Nasal cavity respiratory epithelium epithelial cell of viscerocranial mucosa (primary cell): ENCODE results near the gene FRAT2. TPM values are rescaled to one million over a fixed set of nuclear protein-coding genes. Genes with fewer than 3 reads are reported as not detected.

Experiments
- total RNA-seq: library from RNA; depleted of rRNA; stranded (reverse); fragments of >200 nt; gene quantifications from 2 replicates; pipeline ENCODE4 v1.2.3, GENCODE V29; 2014

Gene FRAT2, protein sequence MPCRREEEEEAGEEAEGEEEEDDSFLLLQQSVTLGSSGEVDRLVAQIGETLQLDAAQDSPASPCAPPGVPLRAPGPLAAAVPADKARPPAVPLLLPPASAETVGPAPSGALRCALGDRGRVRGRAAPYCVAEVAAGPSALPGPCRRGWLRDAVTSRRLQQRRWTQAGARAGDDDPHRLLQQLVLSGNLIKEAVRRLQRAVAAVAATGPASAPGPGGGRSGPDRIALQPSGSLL
- total RNA-seq: 8.2 and 10.0 TPM in 2 replicates

DNA sequence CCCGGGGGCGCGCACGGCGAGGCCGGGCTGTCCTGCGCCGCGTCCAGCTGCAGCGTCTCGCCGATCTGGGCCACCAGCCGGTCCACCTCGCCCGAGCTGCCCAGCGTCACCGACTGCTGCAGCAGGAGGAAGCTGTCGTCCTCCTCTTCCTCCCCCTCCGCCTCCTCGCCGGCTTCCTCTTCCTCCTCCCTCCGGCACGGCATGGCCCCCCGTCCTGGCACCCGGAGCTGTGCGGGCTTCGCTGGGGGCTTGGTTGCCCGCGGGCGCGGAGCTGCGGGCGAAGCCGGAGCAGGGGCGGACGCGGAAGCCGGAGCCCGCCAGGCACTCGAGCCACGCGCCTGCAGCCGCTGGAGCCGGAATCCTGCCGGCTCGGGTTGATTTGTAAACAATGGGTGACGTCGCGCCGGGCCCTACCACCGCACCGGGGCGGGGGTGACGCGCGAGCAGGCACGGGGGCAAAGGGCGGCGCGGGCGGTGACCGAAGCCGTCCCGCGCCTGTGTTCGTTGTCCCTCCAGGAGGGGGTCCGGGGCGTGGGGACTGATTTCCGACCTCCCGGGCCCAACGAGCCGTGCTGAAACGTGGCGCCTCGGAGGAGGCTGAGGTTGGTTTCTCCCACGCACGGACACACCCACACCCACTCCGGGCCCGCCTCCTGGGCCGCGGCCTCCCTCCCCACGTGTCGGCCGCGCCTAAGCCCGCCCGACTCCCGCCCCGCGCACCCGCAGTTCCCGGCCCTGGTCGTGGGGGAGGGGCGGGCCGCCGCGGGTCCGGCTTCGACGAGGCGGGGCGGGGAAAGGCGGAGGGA lies at the start of gene FRAT2:
TSS of gene FRAT2 (minus strand) at position 360 of the 806 bp plus-strand sequence. CDS start at position 203, 157 bp downstream.

DNA sequence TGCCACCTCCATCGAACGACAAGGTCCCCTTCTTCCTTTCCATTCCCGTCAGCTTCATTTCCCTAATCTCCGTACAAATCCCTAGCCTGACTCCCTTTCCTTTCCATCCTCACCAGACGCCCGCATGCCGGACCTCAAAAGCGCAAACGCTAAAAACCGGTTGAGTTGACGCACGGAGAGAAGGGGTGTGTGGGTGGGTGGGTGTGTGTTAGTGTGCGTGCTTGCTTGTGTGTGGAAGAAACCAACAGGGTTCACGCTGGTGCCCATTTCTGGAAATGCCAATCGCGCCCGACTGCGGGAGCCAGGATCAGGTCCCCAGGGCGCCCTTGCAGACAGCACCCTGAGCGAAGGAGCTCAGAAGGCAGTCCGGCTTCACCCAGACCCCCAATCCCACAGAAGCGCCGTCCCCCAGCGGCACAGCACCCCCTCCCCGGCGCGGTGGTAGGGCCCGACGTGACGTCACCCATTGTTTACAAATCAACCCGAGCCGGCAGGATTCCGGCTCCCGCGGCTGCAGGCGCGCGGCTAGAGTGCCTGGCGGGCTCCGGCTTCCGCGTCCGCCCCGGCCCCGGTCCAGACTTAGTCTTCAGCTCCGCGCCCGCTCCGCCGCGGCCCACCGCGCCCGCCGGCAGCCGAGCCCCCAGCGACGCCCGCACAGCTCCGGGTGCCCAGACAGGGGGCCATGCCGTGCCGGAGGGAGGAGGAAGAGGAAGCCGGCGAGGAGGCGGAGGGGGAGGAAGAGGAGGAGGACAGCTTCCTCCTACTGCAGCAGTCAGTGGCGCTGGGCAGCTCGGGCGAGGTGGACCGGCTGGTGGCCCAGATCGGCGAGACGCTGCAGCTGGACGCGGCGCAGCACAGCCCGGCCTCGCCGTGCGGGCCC lies 15.5 kb downstream of the FRAT2 start, which contains the start of gene FRAT1:
TSS of gene FRAT1 (plus strand) at position 500 of the 880 bp plus-strand sequence. CDS start at position 683, 183 bp downstream.

DNA sequence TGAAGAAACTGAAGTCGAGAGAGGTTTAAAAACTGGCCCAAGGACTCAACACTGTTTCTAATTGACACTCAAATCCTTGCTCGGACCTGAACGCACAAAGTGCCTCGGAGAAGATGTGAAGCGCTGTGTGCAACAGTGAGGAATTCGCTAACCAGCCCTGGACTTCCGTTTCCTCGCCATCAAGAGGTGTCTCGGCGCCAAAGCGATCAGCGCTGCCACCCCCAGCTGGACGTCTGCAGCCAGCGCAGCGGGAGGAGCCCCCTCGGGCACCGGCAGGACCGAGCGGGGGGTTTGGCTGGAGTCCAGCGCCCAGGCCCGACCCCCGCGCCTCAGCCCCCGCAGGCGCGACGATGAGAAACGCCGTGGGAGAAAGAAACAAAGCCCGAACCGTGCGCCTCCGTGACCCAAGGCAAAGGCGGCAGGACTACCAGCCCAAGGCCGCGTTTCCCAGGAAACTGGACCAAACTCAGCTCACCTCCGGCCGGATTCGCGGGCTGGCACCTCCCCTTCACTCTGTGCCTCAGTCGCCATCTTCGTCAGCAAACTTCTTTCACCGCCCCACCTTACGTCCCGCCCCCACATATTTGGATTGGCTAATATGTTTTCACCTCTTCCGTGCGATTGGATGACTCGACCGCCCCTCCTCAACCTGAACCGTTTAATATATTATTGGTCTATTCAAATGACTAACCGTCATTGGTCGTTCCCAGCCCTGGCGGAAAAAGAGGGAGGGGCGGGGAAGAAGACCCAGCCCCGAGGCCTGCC lies 42.2 kb downstream of the FRAT2 start, which contains the start of gene ARHGAP19:
TSS of gene ARHGAP19 (minus strand) at position 541 of the 765 bp plus-strand sequence. CDS start at position 531, 10 bp downstream.

Other genes with a start within 250 kb of the FRAT2 start
- under 0.01 TPM in 2 replicates for gene SLIT1, start 148.8 kb downstream of the FRAT2 start, total RNA-seq
- 7.2 and 7.9 TPM in 2 replicates for gene ARHGAP19, start 42.1 kb downstream of the FRAT2 start, total RNA-seq
- 0.68 and 1.1 TPM in 2 replicates for gene FRAT1, start 15.5 kb downstream of the FRAT2 start, total RNA-seq
- gene RRP12, start 66.6 kb upstream of the FRAT2 start, total RNA-seq: 47.8 and 53.1 TPM in 2 replicates
- 275 and 341 TPM in 2 replicates for gene PGAM1, start 91.5 kb upstream of the FRAT2 start, total RNA-seq
- gene EXOSC1, start 111.3 kb upstream of the FRAT2 start, total RNA-seq: 31.8 and 41.4 TPM in 2 replicates
- 24.3 and 36.1 TPM in 2 replicates for gene ZDHHC16, start 111.4 kb upstream of the FRAT2 start, total RNA-seq
- 34.2 and 50.1 TPM in 2 replicates for gene MMS19, start 163.7 kb upstream of the FRAT2 start, total RNA-seq
- 13.0 and 18.2 TPM in 2 replicates for gene UBTD1, start 164.2 kb upstream of the FRAT2 start, total RNA-seq
- under 0.01 and 0.43 TPM in 2 replicates for gene ANKRD2, start 238.1 kb upstream of the FRAT2 start, total RNA-seq
- gene HOGA1, start 249.7 kb upstream of the FRAT2 start, total RNA-seq: 0.21 and 0.34 TPM in 2 replicates